B cell (primary cell): Measurements from ENCODE around the gene GTF2IRD1. TPM values are rescaled to one million over a fixed set of nuclear protein-coding genes. Genes with fewer than 3 reads are reported as not detected.

ENCODE experiments used
- ATAC-seq: fragments of 200-7000 bp; cut with Tn5 transposase; one replicate; pipeline ENCODE4 v1.10.0; 2021; ENCODE audit warnings: low read depth, mild to moderate bottlenecking, moderate number of reproducible peaks, moderate library complexity
- CTCF ChIA-PET: fragments of 350-600 bp; sonication (Branson Sonifier 250); formaldehyde crosslinking; loops from one replicate; lab custom pipeline; 2021; ENCODE audit warnings: antibody characterized with exemption, inconsistent platforms; lab: Charles Lee
- POLR2A ChIA-PET: fragments of 350-600 bp; sonication (Branson Sonifier 250); formaldehyde crosslinking; loops from one replicate; lab custom pipeline; 2021; ENCODE audit warnings: antibody characterized with exemption; lab: Charles Lee
- DNase-seq: peaks from one replicate; pipeline ENCODE4 v3.0.0; 2013
- H2AFZ ChIP-seq: 2 replicates; pipeline ENCODE4 v1.6.1; 2012; ENCODE audit warnings: mild to moderate bottlenecking, low read depth, low read length; ENCODE audit not compliant: insufficient read depth, poor library complexity, severe bottlenecking
- H3K27ac ChIP-seq, 2 donors: 1 replicate in 1 of 2; 2 replicates in 1 of 2; pipeline ENCODE4 v1.5.1; 2012 to 2013; ENCODE audit warnings: low read length in 2 of 2, mild to moderate bottlenecking in 2 of 2, moderate library complexity in 1 of 2
- H3K27me3 ChIP-seq, 4 experiments: fragments of 200-600 bp in 1 of 4; sonication (generic) in 1 of 4; replicated peaks in 1 of 4; 1 replicate in 2 of 4; 2 replicates in 2 of 4; pipeline versions ENCODE4 v1.6.1 to v1.7.0; 2013 to 2016; ENCODE audit warnings: low read length in 3 of 4, mild to moderate bottlenecking in 2 of 4, mixed read lengths in 1 of 4, moderate library complexity in 1 of 4; ENCODE audit not compliant: insufficient read depth in 4 of 4, control insufficient read depth in 3 of 4; ENCODE audit errors: control extremely low read depth in 1 of 4
- H3K36me3 ChIP-seq, 2 experiments: replicated peaks in 1 of 2; 1 replicate in 1 of 2; 2 replicates in 1 of 2; pipeline versions ENCODE4 v1.6.1 to v1.7.1; 2013; ENCODE audit warnings: low read length in 1 of 2; ENCODE audit not compliant: insufficient read depth in 2 of 2, control insufficient read depth in 1 of 2; ENCODE audit errors: control extremely low read depth in 1 of 2, extremely low read depth in 1 of 2
- H3K4me1 ChIP-seq, 2 donors: fragments of 200-600 bp in 1 of 2; sonication (generic) in 1 of 2; 1 replicate in 1 of 2; 2 replicates in 1 of 2; pipeline versions ENCODE4 v1.5.1 to v1.6.1; 2013 to 2017; ENCODE audit warnings: low read length in 2 of 2; ENCODE audit not compliant: control insufficient read depth in 2 of 2, insufficient read depth in 2 of 2
- H3K4me2 ChIP-seq: replicated peaks from 2 replicates; pipeline ENCODE3; 2012; ENCODE audit warnings: mild to moderate bottlenecking, low read depth, low read length; ENCODE audit not compliant: poor library complexity, severe bottlenecking
- H3K4me3 ChIP-seq, 5 experiments: fragments of 200-600 bp in 1 of 5; sonication (generic) in 1 of 5; 1 replicate in 3 of 5; 2 replicates in 2 of 5; pipeline versions ENCODE4 v1.5.1 to v1.7.0; 2011 to 2016; ENCODE audit warnings: low read length in 4 of 5, mild to moderate bottlenecking in 4 of 5, low read depth in 2 of 5, control low read depth in 1 of 5, moderate library complexity in 1 of 5; ENCODE audit not compliant: insufficient read depth in 1 of 5; ENCODE audit errors: control extremely low read depth in 1 of 5, extremely low read depth in 1 of 5
- H3K79me2 ChIP-seq: fragments of 200-600 bp; sonication (generic); one replicate; pipeline ENCODE4 v1.6.0; 2016; ENCODE audit warnings: low read length; ENCODE audit not compliant: control insufficient read depth, insufficient read depth
- H3K9ac ChIP-seq: fragments of 200-600 bp; sonication (generic); 2 replicates; pipeline ENCODE4 v1.6.1; 2017; ENCODE audit warnings: mild to moderate bottlenecking, low read length, moderate library complexity
- H3K9me3 ChIP-seq, 3 donors: one replicate each; pipeline versions ENCODE4 v1.6.1 to v1.7.1; 2013; ENCODE audit warnings: low read length in 2 of 3; ENCODE audit not compliant: control insufficient read depth in 2 of 3, insufficient read depth in 1 of 3; ENCODE audit errors: control extremely low read depth in 1 of 3
- H4K20me1 ChIP-seq: 2 replicates; pipeline ENCODE4 v1.6.0; 2012; ENCODE audit warnings: mild to moderate bottlenecking, low read length; ENCODE audit not compliant: insufficient read depth, control insufficient read depth, poor library complexity, severe bottlenecking
- H3K27ac Mint-ChIP-seq: one replicate; pipeline ENCODE4 v1.8.0; 2021; ENCODE audit warnings: mixed read lengths
- H3K27me3 Mint-ChIP-seq: one replicate; pipeline ENCODE4 v1.8.0; 2021; ENCODE audit warnings: mixed read lengths
- H3K4me1 Mint-ChIP-seq: one replicate; pipeline ENCODE4 v1.8.0; 2021; ENCODE audit warnings: mixed read lengths
- H3K4me3 Mint-ChIP-seq: one replicate; pipeline ENCODE4 v1.8.0; 2021; ENCODE audit warnings: mixed read lengths
- H3K9me3 Mint-ChIP-seq: one replicate; pipeline ENCODE4 v1.8.0; 2022; ENCODE audit warnings: mixed read lengths; ENCODE audit not compliant: insufficient read depth
- CTCF ChIP-seq: fragments of 200-600 bp; IDR thresholded peaks from one replicate; pipeline ENCODE4 v1.8.0; 2022; ENCODE audit warnings: antibody characterized with exemption, mild to moderate bottlenecking
- EZH2 ChIP-seq: IDR thresholded peaks from 2 replicates; pipeline ENCODE4 v1.6.1; 2012; ENCODE audit warnings: borderline replicate concordance, low read depth, mild to moderate bottlenecking, moderate library complexity, low read length; ENCODE audit not compliant: insufficient read depth, poor library complexity, severe bottlenecking
- WGBS: methylation state at CpG from one replicate; pipeline ENCODE4 v1.1.5; 2013; ENCODE audit warnings: missing lambda C conversion rate; ENCODE audit not compliant: insufficient coverage; 5-methylcytosine and 5-hydroxymethylcytosine counted together
- intact Hi-C: fragments of 100-400 bp; cut with micrococcal nuclease; formaldehyde crosslinking; loops from one replicate; pipeline ENCODE4 v1.10.0; 2022
- polyA plus RNA-seq: library from polyadenylated mRNA; depleted of rRNA; stranded (reverse); fragments of >200 nt; gene quantifications from 2 replicates; pipeline ENCODE4 v1.2.3, GENCODE V29; 2012
- total RNA-seq, 2 donors: library from RNA; stranded (reverse); fragments of 120-200 nt in 1 of 2; gene quantifications; 1 replicate in 1 of 2; 2 replicates in 1 of 2; pipeline versions ENCODE4 v1.2.3 to v1.2.4, GENCODE V29; 2013 to 2022

Gene GTF2IRD1
- total and polyA plus RNA-seq, 2 donors (not counting 1 experiment from before 2014, with no cell fraction given): 0.45 to 2.2 TPM

- DNase-seq (no peak), ATAC-seq (no peak)
- no peak overlapping the region for H3K4me3 Mint-ChIP-seq
- no peaks in the 10 kb centered on the region for H3K4me1 ChIP-seq
- no peaks in the 10 kb centered on the region for H3K36me3 ChIP-seq
- no peak overlapping the region for H2AFZ ChIP-seq
- no peak overlapping the region for H3K27ac Mint-ChIP-seq
- no peak overlapping the region for H3K9ac ChIP-seq
- no peaks in the 10 kb centered on the region for H3K4me1 Mint-ChIP-seq
- TF ChIP-seq CTCF (no peak), EZH2 (no peak)
- no peak overlapping the region for H3K4me2 ChIP-seq
- H3K4me3 ChIP-seq: no peak overlapping the region
- no peaks in the 10 kb centered on the region for H3K9me3 ChIP-seq
- POLR2A ChIA-PET: no interaction called here
- H3K27ac ChIP-seq: no peak overlapping the region
- no peaks in the 10 kb centered on the region for H3K79me2 ChIP-seq
- no peaks in the 10 kb centered on the region for H3K27me3 Mint-ChIP-seq
- WGBS: 94% methylated on average over 9 of the region's 11 CpGs
- H3K27me3 ChIP-seq: no peaks in the 10 kb centered on the region
- no peaks in the 10 kb centered on the region for H3K9me3 Mint-ChIP-seq
- intact Hi-C loops: no loop called here
- CTCF ChIA-PET: no interaction called here
- H4K20me1 ChIP-seq: no peaks in the 10 kb centered on the region
Observed at GRCh38 chr7:74511345-74511744, 57.6 kb downstream of the GTF2IRD1 start.

DNA sequence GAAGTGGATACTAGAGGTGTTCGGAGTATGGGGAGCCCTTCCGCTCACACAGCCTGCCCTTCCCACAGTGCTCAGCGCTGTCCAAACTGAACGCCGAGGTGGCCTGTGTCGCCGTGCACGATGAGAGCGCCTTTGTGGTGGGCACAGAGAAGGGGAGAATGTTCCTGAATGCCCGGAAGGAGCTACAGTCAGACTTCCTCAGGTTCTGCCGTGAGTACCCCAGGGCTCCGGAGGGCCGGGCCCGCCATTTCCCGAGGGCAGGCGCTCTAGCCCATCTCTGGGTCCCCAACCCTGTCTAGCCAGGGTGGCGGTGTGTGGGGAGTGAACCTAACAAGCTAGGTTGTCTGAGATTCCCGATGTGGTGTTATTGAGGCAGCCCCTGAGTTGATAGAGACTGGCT, 59.1 kb downstream of the GTF2IRD1 start:
- Histone ChIP-seq H3K27me3 (no peaks in the 10 kb centered on the region), H3K79me2 (no peaks in the 10 kb centered on the region), H3K4me1 (no peaks in the 10 kb centered on the region), H3K9me3 (no peaks in the 10 kb centered on the region), H3K9ac (no peak overlapping the region), H3K27ac (no peak overlapping the region), H2AFZ (no peak overlapping the region), H3K4me3 (no peak overlapping the region), H3K4me2 (no peak overlapping the region), H4K20me1 (no peaks in the 10 kb centered on the region), H3K36me3 (no peaks in the 10 kb centered on the region)
- Mint-ChIP-seq H3K4me3 (no peak overlapping the region), H3K27me3 (no peaks in the 10 kb centered on the region), H3K4me1 (no peaks in the 10 kb centered on the region), H3K9me3 (no peaks in the 10 kb centered on the region), H3K27ac (no peak overlapping the region)
- 96% methylated on average over 18 of the region's 18 CpGs for WGBS
- DNase-seq (no peak), ATAC-seq (no peak)
- CTCF ChIA-PET: no interaction called here
- intact Hi-C loops: no loop called here
- POLR2A ChIA-PET: interaction anchor here (0.6 kb wide), 1 partner anchor 182 kb away, joined by 7 read pairs; no protein-coding TSS in a partner anchor
- TF ChIP-seq EZH2 (no peak), CTCF (no peak)
